ENCODE data around the gene PAIP2B. TPM values are rescaled to one million over a fixed set of nuclear protein-coding genes. Genes with fewer than 3 reads are reported as not detected.

PAIP2B gene
- total and polyA plus RNA-seq, 2 donors (not counting 1 experiment from before 2014, with no cell fraction given) = 0.22 to 1.2 TPM

GRCh38 chr2:71173096-71173495, 53.8 kb downstream of the PAIP2B start:
- no peak for DNase-seq (ENCODE audit: low read depth in 2 of 2)
- Histone ChIP-seq H3K27ac (ENCODE audit: insufficient read depth, low read length) (no peak overlapping the region), H3K4me1 (ENCODE audit: control insufficient read depth, extremely low read depth, insufficient read depth, low read length) (no peaks in the 10 kb centered on the region), H3K36me3 (ENCODE audit: control insufficient read depth, insufficient read depth, low read length) (no peaks in the 10 kb centered on the region), H3K9me3 (ENCODE audit: control insufficient read depth, insufficient read depth, low read depth, low read length) (no peaks in the 10 kb centered on the region), H3K4me2 (ENCODE audit: extremely low read depth, insufficient read depth, low read length) (no peak overlapping the region), H2AFZ (ENCODE audit: low read length) (no peak overlapping the region), H4K20me1 (ENCODE audit: control insufficient read depth, extremely low read depth, insufficient read depth, low read length) (no peaks in the 10 kb centered on the region), H3K79me2 (ENCODE audit: control insufficient read depth, insufficient read depth, low read length) (no peaks in the 10 kb centered on the region), H3K9ac (ENCODE audit: insufficient read depth, low read length) (no peak overlapping the region), H3K4me3 (replicated peaks in 1 of 4; ENCODE audit: control extremely low read depth in 1 of 4, insufficient read depth in 1 of 4, low read depth in 3 of 4, low read length in 4 of 4) (no peak overlapping the region), H3K27me3 (ENCODE audit: control insufficient read depth, insufficient read depth, low read length) (peaks cover 8% of the 10 kb centered on the region)
- TF ChIP-seq, protein P1, sequence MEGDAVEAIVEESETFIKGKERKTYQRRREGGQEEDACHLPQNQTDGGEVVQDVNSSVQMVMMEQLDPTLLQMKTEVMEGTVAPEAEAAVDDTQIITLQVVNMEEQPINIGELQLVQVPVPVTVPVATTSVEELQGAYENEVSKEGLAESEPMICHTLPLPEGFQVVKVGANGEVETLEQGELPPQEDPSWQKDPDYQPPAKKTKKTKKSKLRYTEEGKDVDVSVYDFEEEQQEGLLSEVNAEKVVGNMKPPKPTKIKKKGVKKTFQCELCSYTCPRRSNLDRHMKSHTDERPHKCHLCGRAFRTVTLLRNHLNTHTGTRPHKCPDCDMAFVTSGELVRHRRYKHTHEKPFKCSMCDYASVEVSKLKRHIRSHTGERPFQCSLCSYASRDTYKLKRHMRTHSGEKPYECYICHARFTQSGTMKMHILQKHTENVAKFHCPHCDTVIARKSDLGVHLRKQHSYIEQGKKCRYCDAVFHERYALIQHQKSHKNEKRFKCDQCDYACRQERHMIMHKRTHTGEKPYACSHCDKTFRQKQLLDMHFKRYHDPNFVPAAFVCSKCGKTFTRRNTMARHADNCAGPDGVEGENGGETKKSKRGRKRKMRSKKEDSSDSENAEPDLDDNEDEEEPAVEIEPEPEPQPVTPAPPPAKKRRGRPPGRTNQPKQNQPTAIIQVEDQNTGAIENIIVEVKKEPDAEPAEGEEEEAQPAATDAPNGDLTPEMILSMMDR (conservative IDR thresholded peaks at IDR 0.05 in 1 of 2, IDR thresholded peaks at IDR 0.05 in 1 of 2; ENCODE audit: low read depth in 1 of 2, low read length in 2 of 2) = no peak
- TF ChIP-seq EZH2 (IDR thresholded peaks at IDR 0.05; ENCODE audit: low read length, missing control alignments) = no peak

- H3K36me3 ChIP-seq (ENCODE audit: control insufficient read depth, insufficient read depth, low read length) = no peaks in the 10 kb centered on the region
- peaks cover 2% of the 10 kb centered on the region for H3K27me3 ChIP-seq (ENCODE audit: control insufficient read depth, insufficient read depth, low read length)
- no peak overlapping the region for H3K27ac ChIP-seq (ENCODE audit: insufficient read depth, low read length)
- no peaks in the 10 kb centered on the region for H3K79me2 ChIP-seq (ENCODE audit: control insufficient read depth, insufficient read depth, low read length)
- peak in 1 of 2 donors; percentile 15 for DNase-seq (ENCODE audit: low read depth in 2 of 2)
- no peaks in the 10 kb centered on the region for H3K4me1 ChIP-seq (ENCODE audit: control insufficient read depth, extremely low read depth, insufficient read depth, low read length)
- no peak overlapping the region for H3K4me2 ChIP-seq (ENCODE audit: extremely low read depth, insufficient read depth, low read length)
- H4K20me1 ChIP-seq (ENCODE audit: control insufficient read depth, extremely low read depth, insufficient read depth, low read length) = no peaks in the 10 kb centered on the region
- no peak for TF ChIP-seq EZH2 (IDR thresholded peaks at IDR 0.05; ENCODE audit: low read length, missing control alignments)
- TF ChIP-seq, protein P1 (conservative IDR thresholded peaks at IDR 0.05 in 1 of 2, IDR thresholded peaks at IDR 0.05 in 1 of 2; ENCODE audit: low read depth in 1 of 2, low read length in 2 of 2) = no peak
- no peak overlapping the region for H2AFZ ChIP-seq (ENCODE audit: low read length)
- H3K4me3 ChIP-seq (replicated peaks in 1 of 4; ENCODE audit: control extremely low read depth in 1 of 4, insufficient read depth in 1 of 4, low read depth in 3 of 4, low read length in 4 of 4) = no peak overlapping the region
- no peak overlapping the region for H3K9ac ChIP-seq (ENCODE audit: insufficient read depth, low read length)
- H3K9me3 ChIP-seq (ENCODE audit: control insufficient read depth, insufficient read depth, low read depth, low read length) = no peaks in the 10 kb centered on the region
Measured at GRCh38 chr2:71166812-71167211, 60.1 kb downstream of the PAIP2B start.

DNA sequence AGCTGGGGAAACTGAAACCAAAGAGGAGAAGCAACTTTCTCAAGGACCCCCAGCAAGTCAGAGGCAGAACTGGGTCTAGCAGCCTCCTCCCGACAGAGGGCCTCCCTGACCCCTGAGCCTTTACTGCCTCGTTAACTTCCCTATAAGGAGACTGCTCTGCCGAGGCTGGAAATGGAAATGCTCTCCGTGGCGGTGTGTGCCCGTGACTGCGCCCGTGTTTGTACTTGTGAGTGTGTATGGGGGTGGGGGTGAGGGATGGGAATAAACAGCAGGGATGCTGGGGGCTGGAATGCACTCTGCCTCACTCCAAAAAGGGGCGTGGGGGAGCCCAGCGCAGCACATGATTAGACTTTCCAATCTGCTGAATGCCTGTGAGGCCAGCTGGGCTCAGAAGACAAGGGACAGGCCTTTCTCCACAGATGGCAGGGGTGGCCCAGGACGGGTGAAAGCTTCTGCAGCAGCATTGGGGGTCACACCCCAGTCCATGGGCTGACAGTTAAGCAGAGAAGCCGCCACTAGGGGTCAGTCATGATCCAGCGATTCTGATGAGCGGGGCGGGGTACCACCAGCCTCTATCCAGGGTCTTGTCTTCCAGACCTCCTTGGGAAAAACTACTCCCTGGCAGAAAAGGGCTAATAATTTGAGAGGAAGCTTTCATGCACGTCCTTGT, 69.6 kb downstream of the PAIP2B start:
- Histone ChIP-seq H3K36me3 (ENCODE audit: control insufficient read depth, insufficient read depth, low read length) (no peaks in the 10 kb centered on the region), H3K27me3 (ENCODE audit: control insufficient read depth, insufficient read depth, low read length) (peaks cover 5% of the 10 kb centered on the region), H3K9ac (ENCODE audit: insufficient read depth, low read length) (no peak overlapping the region), H3K4me2 (ENCODE audit: extremely low read depth, insufficient read depth, low read length) (peak overlapping the region; percentile 68), H3K9me3 (ENCODE audit: control insufficient read depth, insufficient read depth, low read depth, low read length) (no peaks in the 10 kb centered on the region), H4K20me1 (ENCODE audit: control insufficient read depth, extremely low read depth, insufficient read depth, low read length) (no peaks in the 10 kb centered on the region), H3K79me2 (ENCODE audit: control insufficient read depth, insufficient read depth, low read length) (no peaks in the 10 kb centered on the region), H3K4me1 (ENCODE audit: control insufficient read depth, extremely low read depth, insufficient read depth, low read length) (no peaks in the 10 kb centered on the region), H3K27ac (ENCODE audit: insufficient read depth, low read length) (no peak overlapping the region), H3K4me3 (replicated peaks in 1 of 4; ENCODE audit: control extremely low read depth in 1 of 4, insufficient read depth in 1 of 4, low read depth in 3 of 4, low read length in 4 of 4) (peak overlapping the region in 3 of 4 experiments; percentile 6 to 46 (median 29)), H2AFZ (ENCODE audit: low read length) (peak overlapping the region; percentile 36)
- DNase-seq (ENCODE audit: low read depth in 2 of 2) = peak; percentile 12 to 28
- TF ChIP-seq EZH2 (IDR thresholded peaks at IDR 0.05; ENCODE audit: low read length, missing control alignments) = no peak
- TF ChIP-seq, protein P1 (conservative IDR thresholded peaks at IDR 0.05 in 1 of 2, IDR thresholded peaks at IDR 0.05 in 1 of 2; ENCODE audit: low read depth in 1 of 2, low read length in 2 of 2) = peak; percentile 59 to 63

All from fibroblast of lung (primary cell).